GM19467 (cell line): ENCODE measurements around the gene POT1.

Experiments
- ATAC-seq: cut with Tn5 transposase; IDR thresholded peaks from one replicate; pipeline ENCODE4 v1.9.1; 2021; ENCODE audit warnings: mild to moderate bottlenecking, moderate library complexity; ENCODE audit not compliant: unreplicated experiment

The POT1 gene

GRCh38 chr7:124811341-124811740, 118.3 kb downstream of the POT1 start:
- ATAC-seq, result no peak

GRCh38 chr7:124810605-124811004, 119.0 kb downstream of the POT1 start:
- no peak for ATAC-seq

- no peak for ATAC-seq
Measured at GRCh38 chr7:124808206-124808605, 121.4 kb downstream of the POT1 start.

- ATAC-seq, result no peak
Measured at GRCh38 chr7:124801330-124801895, 128.2 kb downstream of the POT1 start.

- no peak for ATAC-seq
Measured at GRCh38 chr7:124800386-124800785, 129.2 kb downstream of the POT1 start.

GRCh38 chr7:124799448-124799847, 130.2 kb downstream of the POT1 start:
- ATAC-seq, result no peak

GRCh38 chr7:124796771-124797170, 132.9 kb downstream of the POT1 start:
- ATAC-seq, result no peak

- ATAC-seq, result no peak
Measured at GRCh38 chr7:124792696-124793095, 136.9 kb downstream of the POT1 start.

- no peak for ATAC-seq
Measured at GRCh38 chr7:124792002-124792401, 137.6 kb downstream of the POT1 start.

- no peak for ATAC-seq
Measured at GRCh38 chr7:124791426-124791825, 138.2 kb downstream of the POT1 start.

GRCh38 chr7:124790645-124791044, 139.0 kb downstream of the POT1 start:
- ATAC-seq, result no peak

GRCh38 chr7:124785994-124786393, 143.6 kb downstream of the POT1 start:
- no peak for ATAC-seq

GRCh38 chr7:124784879-124785818, 144.5 kb downstream of the POT1 start:
- ATAC-seq, result no peak

- no peak for ATAC-seq
Measured at GRCh38 chr7:124783271-124783670, 146.4 kb downstream of the POT1 start.

GRCh38 chr7:124781907-124782734, 147.5 kb downstream of the POT1 start:
- ATAC-seq, result no peak

GRCh38 chr7:124781418-124781817, 148.2 kb downstream of the POT1 start:
- no peak for ATAC-seq

- ATAC-seq, result no peak
Measured at GRCh38 chr7:124780608-124781007, 149.0 kb downstream of the POT1 start.

- ATAC-seq, result no peak
Measured at GRCh38 chr7:124780056-124780455, 149.6 kb downstream of the POT1 start.

GRCh38 chr7:124779620-124780019, 150.0 kb downstream of the POT1 start:
- ATAC-seq, result no peak

GRCh38 chr7:124779194-124779593, 150.4 kb downstream of the POT1 start:
- ATAC-seq, result no peak

GRCh38 chr7:124777268-124777667, 152.4 kb downstream of the POT1 start:
- ATAC-seq, result no peak
